ENCODE data around the gene TMEM151B. TPM values are rescaled to one million over a fixed set of nuclear protein-coding genes. Genes with fewer than 3 reads are reported as not detected.

Gene TMEM151B
- polyA plus RNA-seq, 1 of the 3 experiments (the other 2 are of a cell fraction) = 0.05 TPM

DNA sequence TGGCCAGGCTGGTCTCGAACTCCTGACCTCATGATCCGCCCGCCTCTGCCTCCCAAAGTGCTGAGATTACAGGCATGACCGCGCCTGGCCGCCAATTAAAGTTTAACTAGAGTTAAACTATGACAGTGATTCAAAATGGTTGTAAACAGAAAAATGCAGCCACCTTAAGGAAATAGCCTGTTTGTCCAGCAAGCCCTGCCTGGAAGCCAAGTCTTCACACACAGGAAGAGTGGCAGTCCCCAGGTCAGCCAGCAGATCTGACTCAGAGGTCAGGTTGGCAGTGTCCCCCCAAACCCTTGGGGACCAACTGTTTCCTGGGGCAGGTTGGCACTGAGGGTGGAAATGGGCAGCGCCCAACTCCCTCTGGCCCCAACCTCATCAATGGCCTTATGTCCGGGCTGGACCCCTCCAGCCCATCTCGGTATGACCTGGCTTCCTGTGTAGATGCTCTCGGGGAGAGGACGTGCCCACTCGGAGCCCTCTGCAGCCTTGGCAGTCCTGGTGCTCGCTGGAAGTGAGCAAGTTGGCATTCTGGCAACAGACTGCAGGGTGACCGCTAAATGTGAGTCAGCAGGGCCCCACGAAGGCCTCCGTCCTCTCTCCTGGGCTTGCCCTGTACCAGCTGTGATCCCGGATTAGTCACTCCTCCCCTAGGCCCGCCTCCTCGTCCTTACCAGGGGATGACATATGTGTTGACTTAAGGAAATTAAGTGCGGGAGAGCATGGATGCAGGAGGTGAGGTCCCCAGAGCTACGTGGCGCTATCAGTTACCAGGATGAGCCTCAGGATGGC lies 33.0 kb upstream of the TMEM151B start:
- peak overlapping the region; percentile 84 to 90 for H3K27ac ChIP-seq (ENCODE audit: low read depth in 2 of 2, low read length in 1 of 2)
- H3K4me3 ChIP-seq (ENCODE audit: low read depth in 2 of 2, low read length in 1 of 2) = peak overlapping the region; percentile 53 to 62
- no peaks in the 10 kb centered on the region for H3K9me3 ChIP-seq
- CTCF ChIA-PET = interaction anchor here (0.6 to 8.5 kb wide), 32 partner anchors 8 to 184 kb away, joined by 3 to 224 read pairs (median 4); partner anchors contain the start of genes HSP90AB1, MYMX, SLC29A1 and SLC35B2
- no peaks in the 10 kb centered on the region for H3K27me3 ChIP-seq (ENCODE audit: insufficient read depth)
- H3F3A ChIP-seq (replicated peaks; ENCODE audit: insufficient read depth) = peaks cover 18% of the 10 kb centered on the region
- 38% methylated on average over 15 of the region's 22 CpGs for WGBS (ENCODE audit: low lambda C conversion rate)
- peak; percentile 86 for DNase-seq
- H3K4me1 ChIP-seq (ENCODE audit: control insufficient read depth in 1 of 2, insufficient read depth in 2 of 2, low read depth in 1 of 2, low read length in 1 of 2) = peaks cover 26 to 52% of the 10 kb centered on the region in 2 experiments
- H2AFZ ChIP-seq (ENCODE audit: low read depth) = peak overlapping the region; percentile 49
- H3K9me2 ChIP-seq = no peaks in the 10 kb centered on the region
- peak overlapping the region; percentile 77 for H3K9ac ChIP-seq
- H4K20me1 ChIP-seq (ENCODE audit: insufficient read depth) = no peaks in the 10 kb centered on the region
- peak overlapping the region; percentile 81 for H3K4me2 ChIP-seq
- peaks cover 0 to under 1% of the 10 kb centered on the region in 2 experiments for H3K36me3 ChIP-seq (replicated peaks in 1 of 2; ENCODE audit: control insufficient read depth in 1 of 2, insufficient read depth in 2 of 2, low read length in 1 of 2)
- H3K79me2 ChIP-seq (ENCODE audit: insufficient read depth) = no peaks in the 10 kb centered on the region
- POLR2A ChIA-PET = interaction anchor here (0.6 to 2.7 kb wide), 3 partner anchors 10 to 64 kb away, joined by 3 to 27 read pairs (median 4); partner anchors contain the start of gene HSP90AB1
- TF ChIP-seq FOSL2 (IDR thresholded peaks at IDR 0.05; ENCODE audit: borderline replicate concordance, low read depth) = peak; percentile 95
- peak; percentile 79 for TF ChIP-seq JUND (IDR thresholded peaks at IDR 0.05)
- TF ChIP-seq REST (IDR thresholded peaks at IDR 0.05; ENCODE audit: low read depth, low read length) = peak; percentile 51; the same call in 1 of the 2 replicates
- no peak; the same call in 1 of the 2 replicates for TF ChIP-seq GABPA (IDR thresholded peaks at IDR 0.05; ENCODE audit: low read depth)
- TF ChIP-seq, protein P1, sequence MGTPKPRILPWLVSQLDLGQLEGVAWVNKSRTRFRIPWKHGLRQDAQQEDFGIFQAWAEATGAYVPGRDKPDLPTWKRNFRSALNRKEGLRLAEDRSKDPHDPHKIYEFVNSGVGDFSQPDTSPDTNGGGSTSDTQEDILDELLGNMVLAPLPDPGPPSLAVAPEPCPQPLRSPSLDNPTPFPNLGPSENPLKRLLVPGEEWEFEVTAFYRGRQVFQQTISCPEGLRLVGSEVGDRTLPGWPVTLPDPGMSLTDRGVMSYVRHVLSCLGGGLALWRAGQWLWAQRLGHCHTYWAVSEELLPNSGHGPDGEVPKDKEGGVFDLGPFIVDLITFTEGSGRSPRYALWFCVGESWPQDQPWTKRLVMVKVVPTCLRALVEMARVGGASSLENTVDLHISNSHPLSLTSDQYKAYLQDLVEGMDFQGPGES (IDR thresholded peaks at IDR 0.05; ENCODE audit: low read depth, low read length) = no peak
- no peak; the same call in 1 of the 2 replicates for TF ChIP-seq RXRA (IDR thresholded peaks at IDR 0.05; ENCODE audit: borderline replicate concordance, low read depth)
- peak; percentile 66 for TF ChIP-seq PBX3 (IDR thresholded peaks at IDR 0.05)
- TF ChIP-seq YY1 (IDR thresholded peaks at IDR 0.05; ENCODE audit: low read depth) = no peak
- TF ChIP-seq SIN3A (IDR thresholded peaks at IDR 0.05; ENCODE audit: borderline replicate concordance, low read depth, low read length) = peak; percentile 59; the same call in 1 of the 2 replicates
- TF ChIP-seq SMC3 (IDR thresholded peaks at IDR 0.05; ENCODE audit: low read depth, low read length) = no peak
- peak; percentile 69; the same call in 1 of the 2 replicates for TF ChIP-seq POLR2AphosphoS5 (IDR thresholded peaks at IDR 0.05; ENCODE audit: low read depth, low read length)
- TF ChIP-seq TCF12 (IDR thresholded peaks at IDR 0.05) = peak; percentile 87
- TF ChIP-seq RFX5 (IDR thresholded peaks at IDR 0.05; ENCODE audit: low read length) = no peak
- TF ChIP-seq, protein P2, sequence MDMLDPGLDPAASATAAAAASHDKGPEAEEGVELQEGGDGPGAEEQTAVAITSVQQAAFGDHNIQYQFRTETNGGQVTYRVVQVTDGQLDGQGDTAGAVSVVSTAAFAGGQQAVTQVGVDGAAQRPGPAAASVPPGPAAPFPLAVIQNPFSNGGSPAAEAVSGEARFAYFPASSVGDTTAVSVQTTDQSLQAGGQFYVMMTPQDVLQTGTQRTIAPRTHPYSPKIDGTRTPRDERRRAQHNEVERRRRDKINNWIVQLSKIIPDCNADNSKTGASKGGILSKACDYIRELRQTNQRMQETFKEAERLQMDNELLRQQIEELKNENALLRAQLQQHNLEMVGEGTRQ (IDR thresholded peaks at IDR 0.05; ENCODE audit: borderline replicate concordance, low read depth, low read length) = no peak
- TF ChIP-seq TAF1 (IDR thresholded peaks at IDR 0.05; ENCODE audit: borderline replicate concordance, low read depth, low read length) = peak; percentile 56; the same call in 1 of the 2 replicates
- TF ChIP-seq, protein P3, sequence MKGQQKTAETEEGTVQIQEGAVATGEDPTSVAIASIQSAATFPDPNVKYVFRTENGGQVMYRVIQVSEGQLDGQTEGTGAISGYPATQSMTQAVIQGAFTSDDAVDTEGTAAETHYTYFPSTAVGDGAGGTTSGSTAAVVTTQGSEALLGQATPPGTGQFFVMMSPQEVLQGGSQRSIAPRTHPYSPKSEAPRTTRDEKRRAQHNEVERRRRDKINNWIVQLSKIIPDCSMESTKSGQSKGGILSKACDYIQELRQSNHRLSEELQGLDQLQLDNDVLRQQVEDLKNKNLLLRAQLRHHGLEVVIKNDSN (IDR thresholded peaks at IDR 0.05; ENCODE audit: borderline replicate concordance, low read depth) = no peak
- no peak for TF ChIP-seq CHD2 (IDR thresholded peaks at IDR 0.05; ENCODE audit: low read length, partially characterized antibody)
- peak; percentile 82; the same call in 1 of the 2 replicates for TF ChIP-seq NFIC (IDR thresholded peaks at IDR 0.05; ENCODE audit: borderline replicate concordance)
- no peak for TF ChIP-seq ELF1 (IDR thresholded peaks at IDR 0.05)
- TF ChIP-seq, protein P4, sequence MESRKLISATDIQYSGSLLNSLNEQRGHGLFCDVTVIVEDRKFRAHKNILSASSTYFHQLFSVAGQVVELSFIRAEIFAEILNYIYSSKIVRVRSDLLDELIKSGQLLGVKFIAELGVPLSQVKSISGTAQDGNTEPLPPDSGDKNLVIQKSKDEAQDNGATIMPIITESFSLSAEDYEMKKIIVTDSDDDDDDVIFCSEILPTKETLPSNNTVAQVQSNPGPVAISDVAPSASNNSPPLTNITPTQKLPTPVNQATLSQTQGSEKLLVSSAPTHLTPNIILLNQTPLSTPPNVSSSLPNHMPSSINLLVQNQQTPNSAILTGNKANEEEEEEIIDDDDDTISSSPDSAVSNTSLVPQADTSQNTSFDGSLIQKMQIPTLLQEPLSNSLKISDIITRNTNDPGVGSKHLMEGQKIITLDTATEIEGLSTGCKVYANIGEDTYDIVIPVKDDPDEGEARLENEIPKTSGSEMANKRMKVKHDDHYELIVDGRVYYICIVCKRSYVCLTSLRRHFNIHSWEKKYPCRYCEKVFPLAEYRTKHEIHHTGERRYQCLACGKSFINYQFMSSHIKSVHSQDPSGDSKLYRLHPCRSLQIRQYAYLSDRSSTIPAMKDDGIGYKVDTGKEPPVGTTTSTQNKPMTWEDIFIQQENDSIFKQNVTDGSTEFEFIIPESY (IDR thresholded peaks at IDR 0.05; ENCODE audit: borderline replicate concordance, low read depth) = peak; percentile 61; the same call in 1 of the 2 replicates
- no peak for TF ChIP-seq TEAD4 (IDR thresholded peaks at IDR 0.05; ENCODE audit: borderline replicate concordance, insufficient read depth)
- TF ChIP-seq MXI1 (IDR thresholded peaks at IDR 0.05; ENCODE audit: low read depth, low read length) = peak; percentile 74
